GM10847 (cell line): ENCODE data around the gene IRF9.
A peak's percentile ranks its signal among the peaks of the same experiment; 100 is the strongest.

Source experiments
- POLR2A ChIP-seq: IDR thresholded peaks from 2 replicates; pipeline ENCODE4 v1.6.1; 2011; ENCODE audit not compliant: insufficient read length; ENCODE audit errors: extremely low read depth

IRF9 gene

DNA sequence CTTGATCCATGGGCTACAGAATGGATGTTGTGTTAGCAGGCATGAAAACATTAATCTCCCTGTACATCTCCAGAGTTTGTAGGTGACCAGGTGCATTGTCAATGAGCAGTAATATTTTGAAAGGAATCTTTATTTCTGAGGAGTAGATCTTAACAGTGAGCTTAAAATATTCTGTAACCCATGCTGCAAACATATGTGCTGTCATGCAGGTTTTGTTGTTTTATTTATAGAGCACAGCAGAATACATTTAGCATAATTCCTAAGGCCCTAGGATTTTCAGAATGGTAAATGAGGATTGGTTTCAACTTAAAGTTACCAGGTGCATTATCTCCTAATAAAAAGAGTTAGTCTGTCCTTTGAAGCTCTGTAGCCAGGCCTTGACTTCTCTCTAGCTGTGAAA is 34.1 kb upstream of the IRF9 start:
- no peak for TF ChIP-seq POLR2A

DNA sequence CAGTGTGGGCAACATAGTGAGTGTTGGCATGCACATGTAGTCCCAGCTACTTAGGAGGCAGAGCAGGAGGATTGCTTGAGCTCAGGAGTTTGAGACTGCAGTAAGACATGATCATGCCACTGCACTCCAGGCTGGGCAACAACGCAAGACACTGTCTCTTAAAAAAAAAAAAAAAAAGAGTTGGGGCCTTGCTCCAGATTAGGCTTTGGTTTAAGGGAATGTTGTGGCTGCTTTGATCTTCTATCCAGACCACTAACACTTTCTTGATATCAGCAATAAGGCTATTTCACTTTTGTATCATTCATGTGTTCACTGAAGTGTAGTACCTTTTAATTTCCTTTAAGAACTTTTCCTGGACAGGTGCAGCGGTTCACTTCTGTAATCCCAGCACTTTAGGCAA is 33.4 kb upstream of the IRF9 start:
- TF ChIP-seq POLR2A = no peak

GRCh38 chr14:24129410-24129998 is 31.6 kb upstream of the IRF9 start:
- no peak for TF ChIP-seq POLR2A

- TF ChIP-seq POLR2A = no peak
Measured at GRCh38 chr14:24130380-24130716, 30.7 kb upstream of the IRF9 start, which contains the start of gene FITM1. FITM1 (plus strand) TSS chr14:24130659; CDS start chr14:24131564, 905 bp downstream.

GRCh38 chr14:24130717-24131548 is 30.1 kb upstream of the IRF9 start:
- no peak for TF ChIP-seq POLR2A

GRCh38 chr14:24131549-24131966 is 29.5 kb upstream of the IRF9 start:
- TF ChIP-seq POLR2A = no peak

- no peak for TF ChIP-seq POLR2A
Measured at GRCh38 chr14:24132061-24132685, 28.9 kb upstream of the IRF9 start.

- no peak for TF ChIP-seq POLR2A
Measured at GRCh38 chr14:24132976-24133375, 28.1 kb upstream of the IRF9 start.

DNA sequence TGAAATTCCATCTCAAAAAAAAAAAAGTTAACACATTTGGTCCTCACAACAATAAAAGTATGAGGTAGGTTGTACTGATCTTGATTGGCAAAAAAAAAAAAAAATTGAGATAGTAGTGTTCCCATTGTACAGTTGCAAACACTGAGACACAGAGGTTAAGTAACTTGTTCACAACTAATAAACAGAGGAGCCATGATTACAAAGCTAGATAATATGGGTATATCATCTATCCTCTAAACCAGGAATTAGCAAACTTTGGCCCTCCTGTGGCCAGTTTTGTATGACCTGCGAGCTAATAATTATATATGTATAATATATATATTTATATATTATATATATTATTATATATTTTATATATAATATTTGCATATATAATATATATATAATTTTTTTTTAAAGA is 27.3 kb upstream of the IRF9 start:
- TF ChIP-seq POLR2A = no peak

GRCh38 chr14:24135584-24135833 is 25.6 kb upstream of the IRF9 start:
- no peak for TF ChIP-seq POLR2A

- TF ChIP-seq POLR2A = peak; percentile 56
Measured at GRCh38 chr14:24135834-24136683, 25.0 kb upstream of the IRF9 start, which contains the start of gene PSME1. PSME1 (plus strand) TSS chr14:24136194; CDS start chr14:24136263, 69 bp downstream.

DNA sequence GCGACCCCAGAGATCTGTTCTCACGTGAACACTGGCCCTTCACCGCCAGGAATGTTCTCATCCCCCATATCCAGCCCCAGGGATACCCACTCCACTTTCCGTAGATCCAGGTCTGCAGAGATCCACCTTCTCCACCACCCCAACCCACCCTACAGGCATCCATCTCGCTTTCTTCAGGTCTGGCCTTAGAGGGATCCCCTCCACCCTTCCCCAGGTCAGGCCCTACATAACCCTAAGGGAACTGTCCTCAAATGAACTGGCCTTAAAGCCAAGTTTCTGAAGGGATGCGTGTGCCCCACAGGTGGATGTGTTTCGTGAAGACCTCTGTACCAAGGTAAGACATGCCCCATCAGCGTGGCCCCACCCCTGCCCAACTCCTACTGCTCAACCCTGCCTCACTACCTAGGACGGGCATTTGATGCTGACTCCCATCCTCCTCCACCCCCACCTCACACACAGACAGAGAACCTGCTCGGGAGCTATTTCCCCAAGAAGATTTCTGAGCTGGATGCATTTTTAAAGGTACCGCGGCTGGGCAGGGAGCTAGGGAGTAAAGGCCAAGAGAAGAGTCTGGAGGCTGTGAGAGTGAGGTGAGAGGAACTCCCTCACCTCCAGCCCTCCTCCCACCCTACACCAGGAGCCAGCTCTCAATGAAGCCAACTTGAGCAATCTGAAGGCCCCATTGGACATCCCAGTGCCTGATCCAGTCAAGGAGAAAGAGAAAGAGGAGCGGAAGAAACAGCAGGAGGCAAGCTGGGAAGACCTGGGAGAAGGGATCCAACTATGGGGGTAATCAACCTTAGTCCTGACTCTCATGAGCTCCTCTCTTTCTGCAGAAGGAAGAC is 24.2 kb upstream of the IRF9 start:
- TF ChIP-seq POLR2A = no peak

GRCh38 chr14:24137529-24138395 is 23.3 kb upstream of the IRF9 start:
- no peak for TF ChIP-seq POLR2A

- TF ChIP-seq POLR2A = no peak
Measured at GRCh38 chr14:24138396-24139271, 22.4 kb upstream of the IRF9 start.
